GM18511 (cell line): ENCODE measurements around the gene CDH19.

ENCODE experiments used
- ATAC-seq: cut with Tn5 transposase; IDR thresholded peaks from one replicate; pipeline ENCODE4 v1.9.1; 2021; ENCODE audit warnings: mild to moderate bottlenecking, moderate library complexity; ENCODE audit not compliant: unreplicated experiment

Gene CDH19

DNA sequence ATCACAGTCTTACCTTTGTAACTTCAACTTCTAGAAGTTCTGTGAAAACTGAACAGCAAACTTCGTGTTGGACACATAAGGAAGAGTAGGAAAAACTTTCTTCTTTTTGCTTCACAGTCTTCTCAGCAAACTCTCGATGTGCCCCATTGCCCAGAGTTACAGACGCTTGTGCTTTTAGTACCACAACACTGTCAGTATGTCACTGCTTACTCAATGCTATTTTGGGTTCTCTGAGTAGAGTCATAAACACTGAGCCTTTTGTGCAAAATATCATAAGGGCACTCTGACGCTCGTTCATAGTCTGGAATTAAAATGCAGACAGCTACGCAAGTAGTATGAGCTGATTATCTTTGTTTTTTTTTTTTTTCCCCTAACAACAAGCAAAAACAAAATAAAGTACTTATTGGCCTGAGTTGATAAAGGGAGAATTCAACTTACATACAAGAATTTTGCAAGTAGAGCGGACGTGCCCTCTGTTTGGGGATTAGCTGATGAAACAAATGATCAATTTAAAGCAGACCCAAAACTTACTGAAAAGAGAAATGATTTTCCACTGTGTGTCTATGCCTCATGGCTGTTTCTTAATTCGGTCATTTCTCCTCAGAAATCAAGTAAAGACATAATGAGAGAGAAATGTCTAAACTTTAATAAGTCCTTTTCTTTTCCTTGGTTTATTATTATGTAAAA is at the start of gene CDH19:
Gene CDH19, minus strand, starts transcription at position 150 of the 687 bp plus-strand sequence. CDS start 31,886 bp downstream, outside the sequence.
- no peak for ATAC-seq

DNA sequence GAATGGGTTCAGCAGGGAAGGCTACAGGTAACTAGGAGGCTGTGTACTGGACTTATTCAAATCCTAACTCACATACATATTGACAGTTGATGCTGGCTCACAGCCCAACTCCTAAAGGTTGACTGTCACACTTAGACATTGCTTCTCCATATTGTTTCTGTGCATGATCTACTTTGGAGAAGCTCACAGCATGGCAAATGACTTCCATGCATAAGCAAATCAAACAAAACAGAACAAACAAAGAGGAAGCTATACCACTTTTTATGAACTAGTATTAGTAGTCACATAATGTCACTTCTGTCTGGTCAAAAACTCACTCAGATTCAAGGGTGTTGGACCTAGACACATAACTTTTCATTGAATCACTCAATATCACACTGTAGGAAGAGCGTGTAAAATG is 43.8 kb upstream of the CDH19 start:
- no peak for ATAC-seq

- no peak for ATAC-seq
Measured at GRCh38 chr18:66646609-66647008, 42.7 kb upstream of the CDH19 start.

DNA sequence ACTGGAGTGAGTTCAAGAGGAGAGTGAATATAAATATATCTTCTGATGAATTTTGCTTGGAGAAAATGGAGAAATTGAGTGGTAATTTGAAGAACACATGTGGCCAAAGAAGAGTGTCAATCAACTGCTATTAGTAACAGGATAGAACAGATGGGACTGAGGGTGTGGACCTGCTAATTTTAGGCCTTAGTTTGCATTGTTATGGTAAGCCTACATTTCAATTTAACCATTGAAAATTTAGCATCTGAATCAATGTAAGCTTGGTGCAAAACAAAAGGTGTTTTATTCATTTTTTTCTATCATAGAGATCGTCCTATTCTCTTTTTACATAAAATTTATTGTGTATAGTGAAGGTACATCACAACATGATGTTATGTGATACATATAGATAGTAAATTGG is 42.1 kb upstream of the CDH19 start:
- ATAC-seq = no peak

- no peak for ATAC-seq
Measured at GRCh38 chr18:66641056-66641455, 37.2 kb upstream of the CDH19 start.

GRCh38 chr18:66640431-66640830 is 36.5 kb upstream of the CDH19 start:
- no peak for ATAC-seq

GRCh38 chr18:66638856-66639629 is 35.2 kb upstream of the CDH19 start:
- ATAC-seq = peak; percentile 50

DNA sequence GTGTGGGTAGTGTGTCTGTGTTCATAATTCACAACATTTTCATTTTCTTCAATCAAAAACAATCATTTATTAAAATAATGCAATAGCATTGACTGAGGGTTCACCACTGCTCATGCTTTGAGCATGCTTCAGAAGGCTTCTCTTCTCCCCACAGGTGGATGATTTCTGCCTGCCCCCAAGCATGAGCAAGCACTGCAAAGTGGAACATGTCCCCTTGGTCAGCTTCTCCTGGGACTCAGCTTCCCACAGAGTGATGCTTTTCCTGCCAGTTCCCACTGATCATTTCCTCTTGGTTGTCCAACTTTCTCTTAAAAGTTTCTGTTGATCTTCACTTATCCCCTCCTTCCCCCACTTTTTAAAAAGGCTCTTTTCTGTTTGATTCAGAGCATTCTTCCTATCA is 31.5 kb upstream of the CDH19 start:
- no peak for ATAC-seq

DNA sequence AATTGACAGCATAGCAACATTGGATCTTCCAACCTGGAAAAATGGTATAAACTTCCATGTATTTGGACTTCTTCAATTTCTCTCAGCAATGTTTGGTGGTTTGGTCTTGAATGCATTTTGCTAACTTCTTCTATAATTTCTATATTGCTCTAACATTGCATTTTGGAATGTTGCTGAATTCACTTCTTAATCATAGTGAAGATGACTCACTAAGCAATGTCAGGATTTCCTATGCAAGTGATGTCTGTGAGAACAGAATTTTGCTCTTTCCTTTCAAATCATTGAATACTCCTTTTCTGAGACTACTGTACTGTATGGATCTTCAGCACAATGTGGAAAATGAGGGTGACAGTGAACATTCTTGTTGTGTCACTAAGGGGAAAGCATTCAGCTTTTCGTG is 28.9 kb upstream of the CDH19 start:
- no peak for ATAC-seq

DNA sequence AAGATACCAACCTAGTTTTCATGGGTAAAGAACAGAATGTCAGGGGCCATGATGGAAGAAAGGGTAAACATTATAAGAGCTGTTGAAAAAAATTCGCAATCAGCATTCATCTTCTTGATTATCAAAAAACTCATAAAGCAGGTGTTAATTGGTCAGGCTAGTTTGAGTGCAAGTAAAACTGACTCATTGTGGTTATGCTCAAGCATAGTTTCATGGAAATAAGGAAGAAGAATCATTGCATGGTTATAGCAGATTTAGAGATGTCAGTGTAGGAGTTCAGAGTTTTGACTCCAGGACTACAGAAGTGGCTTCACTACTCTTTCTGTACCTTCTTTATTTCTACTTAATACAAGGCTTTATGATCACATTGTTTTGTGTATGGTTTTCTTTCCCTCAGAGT is 26.9 kb upstream of the CDH19 start:
- no peak for ATAC-seq

DNA sequence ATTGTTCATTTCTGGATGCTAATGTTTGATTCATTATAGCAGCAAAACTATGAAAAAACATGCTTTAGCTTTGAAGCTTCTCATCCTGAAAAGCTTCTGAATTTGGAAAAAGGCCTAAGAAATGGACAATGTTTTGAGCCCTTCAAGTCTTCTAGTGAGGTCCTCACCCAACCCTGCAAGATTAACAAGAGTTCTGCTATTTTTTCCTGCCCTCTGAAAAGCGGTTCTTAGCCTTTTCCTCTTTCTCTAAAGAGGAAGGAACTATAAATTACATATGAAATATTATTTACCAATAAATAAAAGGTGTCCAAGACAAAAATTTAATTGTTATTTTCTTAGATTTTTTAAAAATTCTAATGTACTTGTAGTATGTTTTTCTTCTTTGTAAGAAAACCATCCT is 19.9 kb upstream of the CDH19 start:
- no peak for ATAC-seq

DNA sequence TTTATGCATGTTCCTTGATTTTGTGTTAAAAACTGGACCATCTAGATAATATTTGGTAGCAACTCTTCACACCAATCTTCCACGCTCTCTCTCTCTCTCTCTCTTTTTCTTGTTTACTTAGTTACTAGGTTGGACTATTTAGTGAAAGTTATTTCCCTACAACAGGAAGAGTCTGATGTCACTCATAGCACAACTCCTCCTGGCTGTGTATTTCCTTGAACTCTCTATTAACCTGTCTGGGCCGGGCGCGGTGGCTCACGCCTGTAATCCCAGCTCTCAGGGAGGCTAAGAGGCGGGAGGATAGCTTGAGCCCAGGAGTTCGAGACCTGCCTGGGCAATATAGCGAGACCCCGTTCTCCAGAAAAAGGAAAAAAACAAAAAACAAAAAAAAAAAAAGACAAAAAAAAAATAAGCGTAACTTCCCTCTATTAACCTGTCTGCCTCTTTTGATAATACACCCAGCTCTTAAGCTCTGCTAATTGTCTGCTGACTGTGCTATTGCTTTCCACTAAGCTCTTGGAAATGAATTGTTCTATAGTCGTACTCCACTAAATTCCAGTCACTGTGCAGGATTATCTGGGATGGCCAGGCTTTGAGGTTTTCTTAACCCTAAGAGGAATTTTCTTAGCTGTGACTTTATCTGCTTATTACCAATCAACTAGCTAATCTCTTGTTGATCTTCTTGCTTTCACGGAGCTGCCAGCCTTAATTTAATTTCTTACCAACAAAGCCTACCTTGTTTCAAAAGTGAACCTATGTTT is 18.1 kb upstream of the CDH19 start:
- ATAC-seq = no peak

- ATAC-seq = peak; percentile 91
Measured at GRCh38 chr18:66616523-66616983, 12.7 kb upstream of the CDH19 start.

DNA sequence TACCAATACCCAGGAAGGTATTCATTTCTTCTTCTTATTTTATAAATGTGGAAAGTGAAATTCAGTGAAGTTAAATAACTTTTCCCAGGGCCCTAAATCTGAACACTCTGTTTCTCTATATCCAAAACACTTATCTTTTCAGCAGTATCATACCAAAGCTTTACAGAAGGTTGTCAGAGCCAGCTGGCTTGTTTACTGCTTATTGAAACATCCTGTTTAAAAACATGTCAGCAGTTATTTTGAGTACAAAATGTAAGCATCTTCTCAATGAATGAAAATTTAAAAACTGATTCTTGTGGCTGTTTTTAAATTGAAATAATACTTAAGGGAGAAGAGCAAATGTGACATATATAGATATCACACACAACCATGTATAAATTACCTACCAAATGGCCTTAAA is 11.3 kb upstream of the CDH19 start:
- ATAC-seq = no peak

GRCh38 chr18:66607632-66608031 is 3.7 kb upstream of the CDH19 start:
- no peak for ATAC-seq

GRCh38 chr18:66601649-66602048 is 2.2 kb downstream of the CDH19 start:
- ATAC-seq = no peak

DNA sequence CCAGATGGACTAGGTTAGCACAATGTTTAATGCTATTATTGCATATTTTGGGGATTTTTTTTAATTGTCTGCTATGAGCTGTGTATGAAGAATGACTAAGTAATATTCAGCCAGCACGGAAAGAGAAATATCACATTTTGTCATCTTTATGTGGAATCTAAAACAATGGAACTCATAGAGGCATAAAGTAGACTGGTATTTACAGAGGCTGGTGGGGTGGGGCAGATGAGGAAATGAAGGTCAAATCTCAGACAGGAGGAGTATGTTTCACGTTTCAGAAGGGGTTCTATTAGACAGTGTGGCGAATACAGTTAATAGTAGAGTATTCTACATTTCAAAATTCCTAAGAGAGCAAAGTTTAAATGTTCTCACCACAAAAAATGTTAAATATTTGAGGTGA is 4.7 kb downstream of the CDH19 start:
- no peak for ATAC-seq

GRCh38 chr18:66587430-66587829 is 16.5 kb downstream of the CDH19 start:
- no peak for ATAC-seq

- ATAC-seq = no peak
Measured at GRCh38 chr18:66582211-66582610, 21.7 kb downstream of the CDH19 start.

DNA sequence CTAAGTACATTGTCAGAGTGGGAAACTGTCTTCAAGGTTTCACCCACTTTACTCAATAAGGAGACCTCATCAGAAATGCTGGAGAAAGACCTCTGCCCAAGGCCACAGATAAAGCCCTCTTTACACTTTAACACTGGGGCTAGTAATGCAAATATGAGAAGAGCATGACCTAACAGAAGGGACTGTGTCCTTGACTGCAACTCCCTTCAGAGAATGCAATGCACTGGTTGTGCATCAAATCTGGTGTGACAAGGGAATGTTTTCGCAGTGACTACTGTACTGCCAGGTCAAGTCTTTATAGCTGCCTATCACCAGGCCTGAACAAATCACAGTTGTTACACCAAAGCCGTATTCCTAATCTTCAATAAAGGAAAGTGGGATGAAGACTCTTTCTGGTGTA is 28.6 kb downstream of the CDH19 start:
- no peak for ATAC-seq

DNA sequence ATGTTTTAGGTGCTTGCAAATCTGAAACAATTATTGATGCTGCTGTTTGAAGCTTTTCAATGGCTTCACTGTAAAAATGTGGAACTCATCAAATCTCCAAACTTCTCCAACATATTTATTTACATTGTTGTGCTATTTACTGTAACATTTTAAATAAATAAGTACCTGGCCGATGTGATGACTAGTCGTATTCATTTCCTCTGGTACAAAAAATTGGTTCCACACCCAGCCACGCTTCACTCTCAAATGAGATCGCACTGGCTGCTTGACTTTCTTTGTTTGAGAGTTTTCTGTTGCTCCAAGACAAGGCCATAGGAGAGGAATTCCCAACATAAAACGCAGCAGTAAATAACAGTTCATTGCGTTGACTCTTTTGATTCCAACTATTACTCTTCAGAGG is 32.0 kb downstream of the CDH19 start:
- no peak for ATAC-seq

- ATAC-seq = no peak
Measured at GRCh38 chr18:66566616-66567015, 37.3 kb downstream of the CDH19 start.
